H9 (cell line): ENCODE results near the gene RANBP17. TPM values are rescaled to one million over a fixed set of nuclear protein-coding genes. Genes with fewer than 3 reads are reported as not detected.

Experiments
- DNase-seq: peaks from one replicate; pipeline ENCODE4 v3.0.0-alpha.2; 2017
- H2AFZ ChIP-seq: one replicate; pipeline ENCODE4 v1.6.1; 2013; ENCODE audit warnings: mild to moderate bottlenecking, low read length, control low read depth, moderate library complexity
- H2AK5ac ChIP-seq: 2 replicates; pipeline ENCODE4 v1.6.1; 2013; ENCODE audit warnings: low read length, control low read depth, mixed read lengths; ENCODE audit not compliant: insufficient read length
- H2BK120ac ChIP-seq: one replicate; pipeline ENCODE4 v1.6.1; 2013; ENCODE audit warnings: low read depth, mild to moderate bottlenecking, low read length, control low read depth, inconsistent platforms; ENCODE audit not compliant: poor library complexity, severe bottlenecking
- H2BK12ac ChIP-seq: 2 replicates; pipeline ENCODE4 v1.6.1; 2013; ENCODE audit warnings: low read length, control low read depth, mixed read lengths, low read depth; ENCODE audit not compliant: insufficient read length
- H2BK15ac ChIP-seq: 2 replicates; pipeline ENCODE4 v1.6.1; 2013; ENCODE audit warnings: low read depth, low read length, control low read depth
- H2BK20ac ChIP-seq: one replicate; pipeline ENCODE4 v1.6.1; 2013; ENCODE audit warnings: low read depth, mild to moderate bottlenecking, low read length, control low read depth, inconsistent platforms; ENCODE audit not compliant: poor library complexity, severe bottlenecking
- H2BK5ac ChIP-seq: 2 replicates; pipeline ENCODE4 v1.6.1; 2013; ENCODE audit warnings: low read length, control low read depth, mixed read lengths; ENCODE audit not compliant: insufficient read length
- H3K14ac ChIP-seq: 2 replicates; pipeline ENCODE4 v1.6.1; 2013; ENCODE audit warnings: low read length, control low read depth; ENCODE audit not compliant: insufficient read depth
- H3K18ac ChIP-seq: 2 replicates; pipeline ENCODE4 v1.6.1; 2013; ENCODE audit warnings: low read depth, mild to moderate bottlenecking, mixed read lengths, low read length, control low read depth; ENCODE audit not compliant: insufficient read length
- H3K23ac ChIP-seq: 2 replicates; pipeline ENCODE4 v1.6.1; 2013; ENCODE audit warnings: low read length, control low read depth, mixed read lengths, low read depth; ENCODE audit not compliant: insufficient read length
- H3K23me2 ChIP-seq: 2 replicates; pipeline ENCODE4 v1.6.1; 2013; ENCODE audit warnings: low read depth, mild to moderate bottlenecking, mixed read lengths, low read length, control low read depth; ENCODE audit not compliant: insufficient read length, poor library complexity, severe bottlenecking
- H3K27ac ChIP-seq: 2 replicates; pipeline ENCODE4 v1.5.1; 2013; ENCODE audit warnings: low read length, control low read depth, mixed read lengths, low read depth; ENCODE audit not compliant: insufficient read length
- H3K27me3 ChIP-seq: 2 replicates; pipeline ENCODE4 v1.6.1; 2013; ENCODE audit warnings: low read length, control low read depth, inconsistent platforms; ENCODE audit not compliant: insufficient read depth
- H3K4ac ChIP-seq: 2 replicates; pipeline ENCODE4 v1.6.1; 2013; ENCODE audit warnings: low read depth, mild to moderate bottlenecking, control low read depth, inconsistent platforms, low read length, moderate library complexity
- H3K4me1 ChIP-seq: 2 replicates; pipeline ENCODE4 v1.6.1; 2013; ENCODE audit warnings: low read length, control low read depth, inconsistent platforms; ENCODE audit not compliant: insufficient read depth
- H3K4me2 ChIP-seq: 2 replicates; pipeline ENCODE4 v1.6.1; 2013; ENCODE audit warnings: low read length, control low read depth, mixed read lengths; ENCODE audit not compliant: insufficient read length, insufficient read depth
- H3K56ac ChIP-seq: 2 replicates; pipeline ENCODE4 v1.6.1; 2013; ENCODE audit warnings: low read depth, mild to moderate bottlenecking, mixed read lengths, low read length, control low read depth; ENCODE audit not compliant: insufficient read length
- H3K79me1 ChIP-seq: 2 replicates; pipeline ENCODE4 v1.6.1; 2013; ENCODE audit warnings: low read depth, mild to moderate bottlenecking, moderate library complexity, low read length, control low read depth, inconsistent platforms; ENCODE audit not compliant: insufficient read depth, poor library complexity, severe bottlenecking
- H3K79me2 ChIP-seq: 2 replicates; pipeline ENCODE4 v1.6.1; 2013; ENCODE audit warnings: low read length, control low read depth, inconsistent platforms; ENCODE audit not compliant: insufficient read depth
- H3K9ac ChIP-seq: 2 replicates; pipeline ENCODE4 v1.6.1; 2013; ENCODE audit warnings: low read length, control low read depth, mixed read lengths; ENCODE audit not compliant: insufficient read length; ENCODE audit errors: extremely low read depth
- H3K9me3 ChIP-seq: one replicate; pipeline ENCODE4 v1.6.1; 2013; ENCODE audit warnings: low read depth, low read length, inconsistent platforms; ENCODE audit not compliant: control insufficient read depth
- H3T11ph ChIP-seq: one replicate; pipeline ENCODE4 v1.6.1; 2013; ENCODE audit warnings: mild to moderate bottlenecking, low read length, control low read depth, inconsistent platforms
- H4K20me1 ChIP-seq: one replicate; pipeline ENCODE4 v1.6.1; 2013; ENCODE audit not compliant: control insufficient read depth, insufficient read length, insufficient read depth
- H4K5ac ChIP-seq: 2 replicates; pipeline ENCODE4 v1.6.1; 2013; ENCODE audit warnings: low read depth, mild to moderate bottlenecking, mixed read lengths, low read length, control low read depth; ENCODE audit not compliant: insufficient read length
- H4K8ac ChIP-seq: replicated peaks from 2 replicates; pipeline ENCODE4 v1.6.1; 2013; ENCODE audit warnings: low read length, control low read depth, mixed read lengths, low read depth; ENCODE audit not compliant: insufficient read length
- H4K91ac ChIP-seq: 2 replicates; pipeline ENCODE4 v1.6.1; 2013; ENCODE audit warnings: low read depth, mild to moderate bottlenecking, moderate library complexity, mixed read lengths, low read length, control low read depth; ENCODE audit not compliant: insufficient read length
- H3K27ac Mint-ChIP-seq, 3 experiments: 2 replicates in 2 of 3; 3 replicates in 1 of 3; pipeline ENCODE4 v1.8.0; 2020 to 2021; ENCODE audit warnings: mixed read lengths in 3 of 3, mild to moderate bottlenecking in 1 of 3, moderate library complexity in 1 of 3
- H3K27me3 Mint-ChIP-seq: 2 replicates; pipeline ENCODE4 v1.8.0; 2021; ENCODE audit warnings: low read depth, mild to moderate bottlenecking, moderate library complexity, mixed read lengths
- H3K36me3 Mint-ChIP-seq, 3 experiments: 2 replicates in 2 of 3; 3 replicates in 1 of 3; pipeline ENCODE4 v1.8.0; 2020 to 2021; ENCODE audit warnings: low read depth in 3 of 3, mixed read lengths in 3 of 3; ENCODE audit not compliant: insufficient read depth in 1 of 3
- H3K4me1 Mint-ChIP-seq, 2 experiments: 2 replicates each; pipeline ENCODE4 v1.8.0; 2020; ENCODE audit warnings: mixed read lengths in 2 of 2
- H3K4me3 Mint-ChIP-seq, 2 experiments: 2 replicates in 1 of 2; 3 replicates in 1 of 2; pipeline ENCODE4 v1.8.0; 2020 to 2021; ENCODE audit warnings: mild to moderate bottlenecking in 2 of 2, mixed read lengths in 2 of 2, moderate library complexity in 1 of 2
- H3K9me3 Mint-ChIP-seq, 2 experiments: 2 replicates in 1 of 2; 3 replicates in 1 of 2; pipeline ENCODE4 v1.8.0; 2020; ENCODE audit warnings: mild to moderate bottlenecking in 2 of 2, mixed read lengths in 2 of 2, moderate library complexity in 1 of 2
- CTCF ChIP-seq: fragments of 200-600 bp; sonication (generic); conservative IDR thresholded peaks from 3 replicates; pipeline ENCODE4 v1.8.0; 2021; ENCODE audit warnings: antibody characterized with exemption, mild to moderate bottlenecking
- WGBS: extraction: QIAGEN DNeasy Blood & Tissue Kit; methylation state at CpG from one replicate; pipeline ENCODE4 v1.1.7; 2013; ENCODE audit warnings: missing lambda C conversion rate, low lambda C conversion rate, mixed read lengths; ENCODE audit not compliant: insufficient read length; ENCODE audit errors: extremely low coverage; 5-methylcytosine and 5-hydroxymethylcytosine counted together
- total RNA-seq: library from RNA; stranded (reverse); gene quantifications from 2 replicates; pipeline ENCODE4 v1.2.1, GENCODE V29; 2021

Gene RANBP17
- total RNA-seq, 1 experiment from 2014 or later, result 16.5 TPM

GRCh38 chr5:171308453-171309275, 446.8 kb downstream of the RANBP17 start, which contains the start of gene TLX3:
Gene TLX3, plus strand, starts transcription at chr5:171309248. Its CDS starts 118 bp downstream, at chr5:171309366.
- Histone ChIP-seq H3K18ac (no peak within 1 kb of the TSS), H2AK5ac (no peak within 1 kb of the TSS), H3K14ac (no peak within 1 kb of the TSS), H3K23ac (no peak within 1 kb of the TSS), H2AFZ (no peak within 1 kb of the TSS), H3K79me2 (no peaks in the 10 kb centered on the region), H3K4ac (no peak within 1 kb of the TSS), H4K91ac (no peak within 1 kb of the TSS), H3K23me2 (peaks cover 10% of the 10 kb centered on the region), H3K27me3 (peaks cover 94% of the 10 kb centered on the region), H3K9me3 (no peaks in the 10 kb centered on the region), H3K9ac (no peak within 1 kb of the TSS), H2BK15ac (no peak within 1 kb of the TSS), H3K56ac (no peak within 1 kb of the TSS), H3K79me1 (no peaks in the 10 kb centered on the region), H2BK120ac (no peak within 1 kb of the TSS), H2BK5ac (no peak within 1 kb of the TSS), H4K5ac (no peak within 1 kb of the TSS), H4K8ac (no peak within 1 kb of the TSS), H2BK20ac (no peak within 1 kb of the TSS), H4K20me1 (no peaks in the 10 kb centered on the region), H2BK12ac (no peak within 1 kb of the TSS), H3K4me2 (peak within 1 kb of the TSS; percentile 60), H3K27ac (no peak within 1 kb of the TSS), H3T11ph (no peak within 1 kb of the TSS), H3K4me1 (no peaks in the 10 kb centered on the region)
- Mint-ChIP-seq H3K4me3 (peak within 1 kb of the TSS; percentile 27 to 75), H3K9me3 (peaks cover 5 to 9% of the 10 kb centered on the region in 2 experiments; a peak in 4 of 5 replicates), H3K4me1 (peaks cover 11 to 41% of the 10 kb centered on the region in 2 experiments), H3K27me3 (peaks cover 98% of the 10 kb centered on the region), H3K27ac (no peak within 1 kb of the TSS; a peak in 1 of 7 replicates), H3K36me3 (0 out of 7 replicates have a peak, but pooled peaks cover 0 to 1% (median 0%) of the 10 kb centered on the region in 3 experiments)
- peak; percentile 87 for DNase-seq
- WGBS, result no CpG with 5 or more reads among the region's 73 CpGs
- 0 out of 3 replicates have a peak, but pooled peaks have one; percentile 12 for TF ChIP-seq CTCF
